ENCODE measurements around the gene MYO5B. TPM values are rescaled to one million over a fixed set of nuclear protein-coding genes. Genes with fewer than 3 reads are reported as not detected.
"Not testable (repeated sequence)": the region's sequence is repeated elsewhere in the genome, so short reads cannot be mapped to it uniquely, and the experiment has no call there.

Gene MYO5B
- total RNA-seq, 2 experiments from 2014 or later, result 0.02 TPM; not detected in 1

DNA sequence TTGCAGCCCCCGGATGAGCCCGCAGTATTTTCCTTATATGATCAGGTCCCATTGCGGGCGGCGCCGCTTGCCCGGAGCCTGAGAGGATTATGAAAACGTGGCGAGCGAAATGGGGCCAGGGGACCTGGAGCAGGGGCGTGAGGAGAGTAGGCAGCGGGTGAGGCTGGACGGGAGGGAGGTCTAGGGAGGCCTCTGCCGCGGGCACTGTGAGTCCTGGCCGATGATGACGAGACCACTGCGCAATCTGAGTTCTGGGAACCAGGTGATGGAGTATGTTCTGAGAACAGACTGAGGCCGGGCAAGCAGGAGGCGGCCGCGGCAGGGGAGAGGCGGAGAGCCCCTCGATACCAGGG lies 380.8 kb downstream of the MYO5B start:
- CTCF ChIA-PET, result interaction anchor here (0.7 to 1.9 kb wide), 3 partner anchors 34 to 327 kb away, joined by 3 to 4 read pairs (median 4); partner anchors contain the start of gene C18orf32
- H3K36me3 Mint-ChIP-seq, result peaks cover 45% of the 10 kb centered on the region
- peaks cover 3% of the 10 kb centered on the region for H3K9me3 Mint-ChIP-seq (ENCODE audit: low read depth)
- H3K27me3 Mint-ChIP-seq, result no peaks in the 10 kb centered on the region
- peak overlapping the region; percentile 97 for H3K27ac Mint-ChIP-seq
- H3K4me1 Mint-ChIP-seq, result peaks cover 65% of the 10 kb centered on the region
- DNase-seq (peak; percentile 83), ATAC-seq (peak; percentile 59)
- H3K4me3 Mint-ChIP-seq, result peak overlapping the region; percentile 91

DNA sequence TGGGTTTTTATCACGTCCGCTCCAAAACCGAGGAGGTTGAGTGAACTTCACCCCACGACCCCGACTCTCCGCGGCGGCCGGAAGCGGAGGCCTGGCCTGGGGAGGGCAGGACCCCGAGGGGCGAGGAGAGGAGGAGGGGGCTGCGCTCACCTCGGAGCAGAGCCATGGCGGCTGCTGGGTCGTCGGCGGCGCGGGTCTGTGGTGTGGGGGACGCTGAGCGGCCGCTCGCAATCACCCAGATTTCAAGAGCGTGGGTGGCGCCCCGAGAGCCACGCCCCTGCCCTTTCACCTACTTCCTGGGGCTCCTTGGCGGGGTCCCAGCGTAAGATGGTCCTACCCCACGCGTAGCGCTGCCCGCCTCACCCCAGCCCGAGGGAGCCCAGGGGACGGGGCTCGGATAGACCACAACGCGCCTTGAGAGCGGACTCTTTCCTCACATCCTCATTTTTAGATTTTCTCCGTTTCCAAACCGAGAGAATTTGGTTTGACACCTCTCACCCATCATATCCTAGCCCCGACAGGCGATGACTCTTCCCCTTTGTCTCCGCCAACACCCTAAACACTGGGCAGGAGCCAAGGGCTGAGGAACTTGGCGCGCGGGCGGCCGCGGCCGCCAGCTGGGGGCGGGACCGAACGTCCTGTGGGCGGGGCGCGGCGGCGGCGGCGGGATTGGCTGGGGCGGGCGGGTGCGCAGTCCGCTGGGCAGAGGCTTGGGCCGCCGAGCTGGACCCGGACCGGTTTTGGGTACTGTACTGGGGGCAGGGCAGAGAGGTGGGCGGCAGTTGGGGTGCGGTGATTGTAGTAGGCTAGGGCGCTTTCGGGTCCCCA lies 381.4 kb downstream of the MYO5B start, which contains the start of gene ACAA2:
Gene ACAA2, minus strand, starts transcription at position 215 of the 828 bp plus-strand sequence. Its CDS starts 49 bp downstream, at position 166.
- Mint-ChIP-seq H3K36me3 (peaks cover 49% of the 10 kb centered on the region), H3K4me1 (peaks cover 61% of the 10 kb centered on the region), H3K4me3 (peak within 1 kb of the TSS; percentile 91), H3K27me3 (no peaks in the 10 kb centered on the region), H3K9me3 (ENCODE audit: low read depth) (peaks cover 5% of the 10 kb centered on the region), H3K27ac (peak within 1 kb of the TSS; percentile 97)
- ATAC-seq, result peak; percentile 84
- CTCF ChIA-PET, result interaction anchor here (0.7 to 1.9 kb wide), 3 partner anchors 35 to 326 kb away, joined by 3 to 4 read pairs (median 4); partner anchors contain the start of gene C18orf32
- DNase-seq, result peak; percentile 89

DNA sequence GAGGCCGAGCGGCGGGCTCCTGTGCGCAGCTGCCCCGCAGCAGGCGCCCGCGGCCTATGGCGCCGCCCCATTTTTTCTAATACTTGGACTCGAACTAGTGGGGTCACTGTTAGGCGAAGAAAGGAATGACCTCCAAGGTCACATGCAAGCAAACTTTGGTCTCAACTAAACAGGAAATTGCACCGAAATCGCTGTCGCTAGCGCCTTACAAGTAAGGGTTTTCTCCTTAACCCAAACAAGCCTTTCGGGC lies 382.0 kb downstream of the MYO5B start:
- CTCF ChIA-PET, result interaction anchor here (1.9 kb wide), 1 partner anchor 326 kb away, joined by 4 read pairs; the partner anchor contains the start of gene C18orf32
- Mint-ChIP-seq H3K36me3 (peaks cover 49% of the 10 kb centered on the region), H3K4me3 (peak overlapping the region; percentile 91), H3K27me3 (no peaks in the 10 kb centered on the region), H3K27ac (peak overlapping the region; percentile 97), H3K4me1 (peaks cover 56% of the 10 kb centered on the region), H3K9me3 (ENCODE audit: low read depth) (peaks cover 7% of the 10 kb centered on the region)
- ATAC-seq, result peak; percentile 1
- no peak for DNase-seq

DNA sequence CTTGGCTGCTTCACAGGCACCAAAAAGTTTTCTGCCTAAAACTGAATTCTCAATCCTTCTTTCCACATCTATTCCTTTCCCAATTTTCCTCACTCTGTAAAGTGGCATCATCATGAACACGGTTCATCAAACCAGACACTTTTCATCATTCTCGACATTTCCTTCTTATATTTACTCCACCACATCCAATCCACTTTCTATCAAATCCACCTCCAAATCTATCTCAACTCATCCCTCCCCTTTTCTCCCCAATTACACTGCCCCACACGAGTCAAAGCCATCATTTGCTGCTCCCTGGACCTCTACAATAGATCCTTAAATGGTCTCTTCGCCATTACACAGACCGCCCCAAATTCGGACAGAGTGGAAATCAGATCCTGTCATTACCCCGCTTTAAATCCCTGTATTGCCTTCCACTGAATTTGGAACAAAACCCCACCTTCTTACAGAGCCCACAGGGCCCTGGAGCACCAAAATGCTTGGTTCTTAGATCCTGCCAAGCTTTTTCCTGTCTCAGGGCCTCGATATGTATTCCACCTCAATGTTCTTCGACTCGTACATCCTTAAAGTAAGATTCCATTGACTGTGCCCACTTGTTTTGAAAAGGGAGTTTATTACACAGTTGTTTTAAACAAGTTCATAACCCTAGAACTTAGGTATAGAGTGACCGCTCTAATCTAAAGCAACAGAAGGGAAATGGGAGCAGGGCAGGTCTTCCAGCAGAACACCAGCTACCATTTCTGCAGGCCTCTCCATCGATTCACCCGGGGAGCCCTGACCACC lies 382.5 kb downstream of the MYO5B start:
- H3K36me3 Mint-ChIP-seq, result peaks cover 48% of the 10 kb centered on the region

DNA sequence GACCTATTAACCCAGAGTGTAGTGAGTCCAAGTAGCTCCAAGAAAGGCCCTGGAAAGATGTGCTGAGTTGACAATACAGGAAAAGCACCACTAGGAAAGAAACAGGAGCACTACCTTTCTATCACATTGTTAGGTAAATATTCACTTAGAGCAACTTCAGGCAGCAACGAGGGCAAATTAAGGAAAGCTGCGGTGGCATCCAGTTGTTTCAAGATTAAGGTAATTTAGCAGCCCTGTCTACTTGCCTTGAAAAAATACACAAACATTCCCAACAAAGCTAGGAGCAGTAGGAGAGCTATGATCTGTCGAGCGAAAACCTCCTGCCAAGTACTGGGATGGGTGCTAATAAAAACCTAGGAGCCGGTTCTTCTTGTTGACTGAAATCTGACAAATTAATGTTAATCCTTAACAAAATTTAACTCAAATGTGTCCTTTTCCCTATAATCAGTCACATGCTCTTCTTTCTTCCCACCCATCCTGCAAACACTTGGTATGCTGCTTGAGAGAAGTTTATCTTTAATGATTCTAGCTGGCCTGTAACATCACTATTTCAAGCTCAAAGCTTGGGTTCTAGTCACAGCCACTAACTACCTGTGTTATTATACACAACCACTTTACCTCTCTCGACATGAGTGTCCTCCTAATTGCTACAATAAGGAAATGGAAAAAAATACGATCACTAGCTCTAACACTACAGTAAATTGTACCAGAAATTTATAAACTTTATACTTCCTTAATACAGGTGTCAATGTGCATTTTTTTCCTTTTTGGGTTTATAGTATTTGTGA lies 383.6 kb downstream of the MYO5B start:
- CTCF ChIA-PET, result interaction anchor here (1.3 to 1.7 kb wide), 4 partner anchors 9 to 47 kb away, joined by 3 to 4 read pairs (median 3); no protein-coding TSS in a partner anchor
- H3K4me1 Mint-ChIP-seq, result peaks cover 47% of the 10 kb centered on the region
- peaks cover 7% of the 10 kb centered on the region for H3K9me3 Mint-ChIP-seq (ENCODE audit: low read depth)
- H3K36me3 Mint-ChIP-seq, result peaks cover 48% of the 10 kb centered on the region
- H3K27me3 Mint-ChIP-seq, result no peaks in the 10 kb centered on the region
- ATAC-seq (no peak), DNase-seq (no peak)
- peak overlapping the region; percentile 91 for H3K4me3 Mint-ChIP-seq
- H3K27ac Mint-ChIP-seq, result no peak overlapping the region

More for the DNA sequence above, 382.5 kb downstream of the MYO5B start:
- Mint-ChIP-seq H3K27me3 (no peaks in the 10 kb centered on the region), H3K4me1 (peaks cover 52% of the 10 kb centered on the region), H3K4me3 (peak overlapping the region; percentile 91), H3K27ac (peak overlapping the region; percentile 97), H3K9me3 (ENCODE audit: low read depth) (peaks cover 7% of the 10 kb centered on the region)
- ATAC-seq (no peak), DNase-seq (no peak)
- CTCF ChIA-PET, result interaction anchor here (1.3 to 1.9 kb wide), 2 partner anchors 32 to 325 kb away, joined by 3 to 4 read pairs; partner anchors contain the start of gene C18orf32

DNA sequence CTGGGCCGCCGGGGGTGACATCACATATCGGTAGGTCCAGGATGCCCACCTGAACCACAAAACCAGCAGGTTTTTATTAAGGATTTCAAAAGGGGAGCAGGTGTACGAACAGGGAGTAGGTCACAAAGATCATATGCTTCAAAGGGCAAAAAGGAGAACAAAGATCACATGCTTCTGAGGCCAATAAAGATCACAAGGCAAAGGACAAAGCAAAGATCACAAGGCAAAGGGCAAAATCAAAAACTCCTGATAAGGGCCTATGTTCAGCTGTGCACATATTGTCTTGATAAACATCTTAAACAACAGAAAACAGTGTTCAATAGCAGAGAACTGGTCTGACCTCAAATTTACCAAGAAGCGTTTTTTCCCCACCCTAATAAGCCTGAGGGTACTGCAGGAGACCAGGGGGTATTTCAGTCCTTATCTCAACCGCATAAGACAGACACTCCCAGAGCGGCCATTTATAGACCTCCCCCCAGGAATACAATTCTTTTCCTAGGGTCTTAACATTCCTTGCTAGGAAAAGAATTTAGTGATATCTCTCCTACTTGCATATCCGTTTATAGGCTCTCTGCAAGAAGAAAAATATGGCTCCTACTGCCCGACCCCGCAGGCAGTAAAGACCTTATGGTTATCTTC lies 386.3 kb downstream of the MYO5B start:
- not testable (repeated sequence) for H3K4me3 Mint-ChIP-seq; H3K27ac Mint-ChIP-seq; H3K27me3 Mint-ChIP-seq; DNase-seq; H3K9me3 Mint-ChIP-seq (ENCODE audit: low read depth); ATAC-seq
- Mint-ChIP-seq H3K4me1 (peaks cover 40% of the 10 kb centered on the region), H3K36me3 (peaks cover 44% of the 10 kb centered on the region)
- CTCF ChIA-PET, result interaction anchor here (1.0 kb wide), 1 partner anchor 18 kb away, joined by 3 read pairs; no protein-coding TSS in a partner anchor

DNA sequence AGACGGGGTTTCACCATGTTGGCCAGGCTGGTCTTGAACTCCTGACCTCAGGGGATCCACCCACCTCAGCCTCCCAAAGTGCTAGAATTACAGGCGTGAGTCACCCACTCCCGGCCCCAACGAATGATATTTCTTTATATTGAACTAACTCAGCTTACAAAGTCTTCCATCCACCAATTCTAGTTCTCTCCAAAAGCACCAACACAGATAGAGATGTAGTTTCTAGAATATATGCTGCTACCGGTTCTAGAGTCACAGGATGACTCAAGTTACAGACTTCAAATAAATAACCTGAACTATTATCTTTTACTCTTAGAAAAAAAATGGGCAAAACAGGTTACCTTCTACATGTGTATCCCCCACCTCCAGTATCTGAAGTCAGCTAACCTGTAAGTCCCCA lies 390.9 kb downstream of the MYO5B start:
- DNase-seq (no peak), ATAC-seq (no peak)
- H3K27ac Mint-ChIP-seq, result no peak overlapping the region
- no peaks in the 10 kb centered on the region for H3K27me3 Mint-ChIP-seq
- H3K36me3 Mint-ChIP-seq, result peaks cover 37% of the 10 kb centered on the region
- no peak overlapping the region for H3K4me3 Mint-ChIP-seq
- H3K9me3 Mint-ChIP-seq (ENCODE audit: low read depth), result peaks cover 4% of the 10 kb centered on the region
- CTCF ChIA-PET, result no interaction called here
- H3K4me1 Mint-ChIP-seq, result peaks cover 9% of the 10 kb centered on the region

DNA sequence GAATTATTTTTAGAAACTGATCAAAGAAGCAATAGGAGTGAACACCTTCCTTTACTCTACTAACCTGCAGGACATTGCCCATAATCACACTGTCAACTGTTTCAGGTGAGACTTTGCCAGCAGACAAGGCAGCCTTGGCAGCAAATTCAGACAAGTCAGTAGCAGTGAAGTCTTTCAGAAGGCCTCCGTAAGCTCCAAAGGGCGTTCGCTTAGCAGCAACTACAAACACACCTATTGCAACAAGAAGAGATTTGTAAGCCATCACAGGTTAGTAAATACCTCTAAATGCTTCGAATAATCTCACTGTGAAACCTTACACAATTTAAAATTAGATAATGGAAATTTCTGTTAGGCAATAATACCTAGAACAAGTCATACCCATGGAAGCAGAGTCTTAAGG lies 392.3 kb downstream of the MYO5B start:
- CTCF ChIA-PET, result no interaction called here
- no peaks in the 10 kb centered on the region for H3K9me3 Mint-ChIP-seq (ENCODE audit: low read depth)
- no peaks in the 10 kb centered on the region for H3K27me3 Mint-ChIP-seq
- DNase-seq (no peak), ATAC-seq (no peak)
- no peak overlapping the region for H3K27ac Mint-ChIP-seq
- no peak overlapping the region for H3K4me3 Mint-ChIP-seq
- H3K4me1 Mint-ChIP-seq, result peaks cover 7% of the 10 kb centered on the region
- peaks cover 33% of the 10 kb centered on the region for H3K36me3 Mint-ChIP-seq

DNA sequence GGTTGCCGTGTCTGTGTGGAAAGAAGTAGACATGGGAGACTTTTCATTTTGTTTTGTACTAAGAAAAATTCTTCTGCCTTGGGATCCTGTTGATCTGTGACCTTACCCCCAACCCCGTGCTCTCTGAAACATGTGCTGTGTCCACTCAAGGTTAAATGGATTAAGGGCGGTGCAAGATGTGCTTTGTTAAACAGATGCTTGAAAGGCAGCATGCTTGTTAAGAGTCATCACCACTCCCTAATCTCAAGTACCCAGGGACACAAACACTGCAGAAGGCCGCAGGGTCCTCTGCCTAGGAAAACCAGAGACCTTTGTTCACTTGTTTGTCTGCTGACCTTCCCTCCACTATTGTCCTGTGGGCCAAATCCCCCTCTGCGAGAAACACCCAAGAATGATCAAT lies 394.5 kb downstream of the MYO5B start:
- peaks cover 17% of the 10 kb centered on the region for H3K4me1 Mint-ChIP-seq
- CTCF ChIA-PET; DNase-seq; ATAC-seq; H3K9me3 Mint-ChIP-seq (ENCODE audit: low read depth); H3K4me3 Mint-ChIP-seq; H3K27me3 Mint-ChIP-seq; H3K27ac Mint-ChIP-seq: not testable (repeated sequence)
- H3K36me3 Mint-ChIP-seq, result peaks cover 40% of the 10 kb centered on the region

DNA sequence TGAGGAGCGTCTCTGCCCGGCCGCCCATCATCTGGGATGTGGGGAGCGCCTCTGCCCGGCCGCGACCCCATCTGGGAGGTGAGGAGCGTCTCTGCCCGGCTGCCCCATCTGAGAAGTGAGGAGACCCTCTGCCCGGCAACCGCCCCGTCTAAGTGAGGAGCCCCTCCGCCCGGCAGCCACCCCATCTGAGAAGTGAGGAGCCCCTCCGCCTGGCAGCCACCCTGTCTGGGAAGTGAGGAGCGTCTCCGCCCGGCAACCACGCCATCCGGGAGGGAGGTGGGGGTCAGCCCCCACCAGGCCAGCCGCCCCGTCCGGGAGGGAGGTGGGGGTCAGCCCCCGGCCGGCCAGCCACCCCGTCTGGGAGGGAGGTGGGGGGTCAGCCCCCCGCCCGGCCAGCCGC lies 395.1 kb downstream of the MYO5B start:
- H3K27ac Mint-ChIP-seq; H3K4me3 Mint-ChIP-seq; DNase-seq; H3K27me3 Mint-ChIP-seq; ATAC-seq; CTCF ChIA-PET; H3K9me3 Mint-ChIP-seq (ENCODE audit: low read depth): not testable (repeated sequence)
- Mint-ChIP-seq H3K36me3 (peaks cover 42% of the 10 kb centered on the region), H3K4me1 (peaks cover 17% of the 10 kb centered on the region)

DNA sequence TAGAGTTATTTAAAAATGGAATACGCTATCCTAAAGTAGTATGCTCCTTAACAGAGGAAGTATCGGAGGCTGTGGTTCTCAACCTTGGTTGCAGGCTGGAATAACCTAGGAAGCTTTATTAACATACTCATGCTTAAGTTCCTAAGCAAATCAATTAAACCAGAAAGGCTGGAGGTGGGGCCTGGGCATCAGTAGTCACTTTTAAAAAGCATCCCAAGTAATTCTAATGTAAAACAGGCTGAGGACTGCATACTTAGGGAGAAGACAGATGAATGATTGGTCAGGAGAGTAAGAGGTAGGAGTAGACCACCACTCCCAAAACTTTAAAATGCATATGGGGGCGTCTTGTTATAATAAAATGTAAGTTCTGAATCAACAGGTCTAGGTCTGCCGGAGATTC lies 396.9 kb downstream of the MYO5B start:
- H3K36me3 Mint-ChIP-seq, result peaks cover 50% of the 10 kb centered on the region
- ATAC-seq, result no peak
- H3K4me3 Mint-ChIP-seq, result no peak overlapping the region
- H3K27me3 Mint-ChIP-seq, result no peaks in the 10 kb centered on the region
- H3K9me3 Mint-ChIP-seq (ENCODE audit: low read depth), result no peaks in the 10 kb centered on the region
- H3K27ac Mint-ChIP-seq, result no peak overlapping the region
- CTCF ChIA-PET, result no interaction called here
- peaks cover 13% of the 10 kb centered on the region for H3K4me1 Mint-ChIP-seq
- no peak for DNase-seq

DNA sequence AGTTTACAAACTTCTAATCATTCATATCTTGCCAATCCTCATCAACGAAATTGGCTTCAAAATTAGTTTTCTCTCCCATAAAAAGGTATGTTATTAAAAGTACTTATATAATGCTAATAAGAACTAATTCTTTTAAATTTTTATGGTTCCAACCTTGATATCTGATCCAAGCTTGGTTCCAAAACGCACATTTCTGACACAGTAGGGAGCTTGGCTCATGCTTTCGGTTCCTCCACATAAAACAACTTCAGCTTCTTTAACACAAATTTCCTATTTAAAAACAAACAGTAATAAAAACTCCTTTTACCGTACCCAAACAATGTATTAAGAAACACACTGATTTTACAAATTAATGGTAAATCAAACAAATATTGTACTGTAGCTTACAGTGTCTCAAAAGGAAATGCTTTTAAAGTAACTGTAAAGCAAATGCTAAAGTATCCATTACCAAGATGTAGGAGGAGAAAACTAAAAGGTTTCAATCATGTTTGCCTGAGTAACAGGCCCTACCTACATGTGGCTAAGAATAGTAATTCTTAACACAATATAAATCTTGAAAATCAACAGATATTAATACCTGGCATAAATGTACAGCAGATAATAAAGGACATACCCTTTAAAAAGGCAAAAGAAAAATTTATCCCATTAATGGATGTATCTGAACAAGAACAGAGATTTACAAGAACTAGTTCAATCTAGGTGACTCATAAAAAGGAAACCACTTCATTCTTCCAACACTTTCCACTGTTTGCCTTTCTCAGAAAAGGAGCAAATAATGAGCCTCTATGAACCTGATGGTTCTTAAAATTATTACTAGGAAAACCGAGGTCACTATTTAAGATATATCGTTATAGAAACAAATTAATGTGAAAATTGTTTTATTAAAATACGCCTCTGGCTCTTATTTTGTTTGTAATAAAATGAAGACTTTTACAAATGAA lies 399.1 kb downstream of the MYO5B start:
- DNase-seq (no peak), ATAC-seq (no peak)
- peak overlapping the region; percentile 6 for H3K27ac Mint-ChIP-seq
- no peaks in the 10 kb centered on the region for H3K9me3 Mint-ChIP-seq (ENCODE audit: low read depth)
- peaks cover 13% of the 10 kb centered on the region for H3K4me1 Mint-ChIP-seq
- no peaks in the 10 kb centered on the region for H3K27me3 Mint-ChIP-seq
- CTCF ChIA-PET, result no interaction called here
- H3K36me3 Mint-ChIP-seq, result peaks cover 56% of the 10 kb centered on the region
- no peak overlapping the region for H3K4me3 Mint-ChIP-seq
